Common myeloid progenitor, CD34-positive (primary cell): ENCODE results near the gene RPL7L1.
A peak's percentile ranks its signal among the peaks of the same experiment; 100 is the strongest.
"Not testable (repeated sequence)": the region's sequence is repeated elsewhere in the genome, so short reads cannot be mapped to it uniquely, and the experiment has no call there.

Source experiments
- CTCF ChIA-PET: fragments of 350-600 bp; sonication (Branson Sonifier 250); formaldehyde crosslinking; loops from one replicate; lab custom pipeline; 2021; ENCODE audit warnings: antibody characterized with exemption; lab: Charles Lee
- POLR2A ChIA-PET: fragments of 350-600 bp; sonication (Branson Sonifier 250); formaldehyde crosslinking; loops from one replicate; lab custom pipeline; 2021; ENCODE audit warnings: antibody characterized with exemption; lab: Charles Lee
- DNase-seq, 3 donors: peaks; one replicate each; pipeline versions ENCODE4 v3.0.0 to v3.0.0-alpha.2; 2013
- H3K27ac ChIP-seq, 2 experiments: 1 replicate in 1 of 2; 2 replicates in 1 of 2; pipeline ENCODE4 v1.7.0; 2013; ENCODE audit warnings: inconsistent platforms in 2 of 2, low read length in 2 of 2, mild to moderate bottlenecking in 2 of 2, low read depth in 1 of 2, moderate library complexity in 1 of 2; ENCODE audit not compliant: severe bottlenecking in 2 of 2, insufficient read depth in 1 of 2, poor library complexity in 1 of 2
- H3K27me3 ChIP-seq, 5 experiments: replicated peaks in 2 of 5; 1 replicate in 3 of 5; 2 replicates in 2 of 5; pipeline versions ENCODE4 v1.6.1 to v1.7.0; 2013; ENCODE audit warnings: low read length in 4 of 5, mild to moderate bottlenecking in 2 of 5, moderate library complexity in 2 of 5, inconsistent platforms in 1 of 5; ENCODE audit not compliant: insufficient read depth in 5 of 5, control insufficient read depth in 4 of 5
- H3K36me3 ChIP-seq, 4 experiments: 1 replicate in 2 of 4; 2 replicates in 2 of 4; pipeline versions ENCODE4 v1.6.1 to v1.7.0; 2013; ENCODE audit warnings: low read length in 3 of 4, control low read depth in 1 of 4, mild to moderate bottlenecking in 1 of 4; ENCODE audit not compliant: control insufficient read depth in 4 of 4, insufficient read depth in 4 of 4
- H3K4me1 ChIP-seq, 4 experiments: 1 replicate in 3 of 4; 2 replicates in 1 of 4; pipeline versions ENCODE4 v1.6.1 to v1.7.1; 2013; ENCODE audit warnings: low read length in 3 of 4, mild to moderate bottlenecking in 3 of 4, control low read depth in 1 of 4, inconsistent platforms in 1 of 4, moderate library complexity in 1 of 4; ENCODE audit not compliant: control insufficient read depth in 4 of 4, insufficient read depth in 4 of 4; ENCODE audit errors: control extremely low read depth in 1 of 4
- H3K4me3 ChIP-seq, 7 experiments: 1 replicate in 4 of 7; 2 replicates in 3 of 7; pipeline versions ENCODE4 v1.5.1 to v1.7.0; 2013; ENCODE audit warnings: mild to moderate bottlenecking in 7 of 7, low read length in 6 of 7, moderate library complexity in 6 of 7, inconsistent platforms in 2 of 7, low read depth in 2 of 7, control low read depth in 1 of 7; ENCODE audit not compliant: insufficient read depth in 4 of 7, control insufficient read depth in 1 of 7; ENCODE audit errors: extremely low read depth in 1 of 7
- H3K9me3 ChIP-seq, 5 experiments: 1 replicate in 4 of 5; 2 replicates in 1 of 5; pipeline versions ENCODE4 v1.6.1 to v1.7.1; 2013; ENCODE audit warnings: low read length in 4 of 5, mild to moderate bottlenecking in 2 of 5, inconsistent platforms in 1 of 5, low read depth in 1 of 5, moderate library complexity in 1 of 5; ENCODE audit not compliant: control insufficient read depth in 4 of 5, insufficient read depth in 2 of 5; ENCODE audit errors: control extremely low read depth in 1 of 5
- WGBS: methylation state at CpG from one replicate; pipeline ENCODE4 v1.1.5; 2013; ENCODE audit not compliant: insufficient coverage; 5-methylcytosine and 5-hydroxymethylcytosine counted together

RPL7L1 gene

GRCh38 chr6:42899871-42900270, 20.5 kb downstream of the RPL7L1 start:
- POLR2A ChIA-PET: no interaction called here

GRCh38 chr6:42901538-42901957, 22.1 kb downstream of the RPL7L1 start:
- no peaks in the 10 kb centered on the region for H3K27me3 ChIP-seq
- peaks cover 0 to 18% (median 11%) of the 10 kb centered on the region in 4 experiments for H3K4me1 ChIP-seq
- POLR2A ChIA-PET: interaction anchor here (1.1 kb wide), 1 partner anchor 112 kb away, joined by 3 read pairs; the partner anchor contains the start of genes KLHDC3 and MEA1
- peak; percentile 80 to 86 (median 82) for DNase-seq
- peak overlapping the region in 2 of 7 experiments; percentile 2 to 15 for H3K4me3 ChIP-seq
- CTCF ChIA-PET: interaction anchor here (0.6 to 4.0 kb wide), 19 partner anchors 10 to 246 kb away, joined by 3 to 39 read pairs (median 3); partner anchors contain the start of genes CNPY3 and PPP2R5D
- H3K36me3 ChIP-seq: no peaks in the 10 kb centered on the region
- H3K27ac ChIP-seq: no peak overlapping the region
- H3K9me3 ChIP-seq: no peaks in the 10 kb centered on the region
- WGBS: 4% methylated on average over 4 of the region's 11 CpGs

More at GRCh38 chr6:42899871-42900270, 20.5 kb downstream of the RPL7L1 start:
- H3K27ac ChIP-seq: no peak overlapping the region
- H3K9me3 ChIP-seq: no peaks in the 10 kb centered on the region
- CTCF ChIA-PET: interaction anchor here (0.8 to 4.0 kb wide), 8 partner anchors 9 to 243 kb away, joined by 3 to 39 read pairs (median 4); partner anchors contain the start of gene RPL7L1
- H3K4me3 ChIP-seq: no peak overlapping the region
- no peaks in the 10 kb centered on the region for H3K27me3 ChIP-seq
- DNase-seq: no peak
- no peaks in the 10 kb centered on the region for H3K36me3 ChIP-seq
- peaks cover 0 to 18% (median 11%) of the 10 kb centered on the region in 4 experiments for H3K4me1 ChIP-seq
- WGBS: 94% methylated on average over 7 of the region's 8 CpGs

- H3K9me3 ChIP-seq, H3K27me3 ChIP-seq, H3K4me3 ChIP-seq, H3K36me3 ChIP-seq, POLR2A ChIA-PET, H3K27ac ChIP-seq: not testable (repeated sequence)
- CTCF ChIA-PET: interaction anchor here (1.0 to 3.3 kb wide), 7 partner anchors 29 to 244 kb away, joined by 3 to 16 read pairs (median 5); no protein-coding TSS in a partner anchor
- 91% methylated on average over 15 of the region's 22 CpGs for WGBS
- H3K4me1 ChIP-seq: peaks cover 0 to 18% (median 11%) of the 10 kb centered on the region in 4 experiments
- peak in 2 of 3 donors; percentile 29 to 44 for DNase-seq
Observed at GRCh38 chr6:42902429-42903263, 23.2 kb downstream of the RPL7L1 start.

- H3K27me3 ChIP-seq: no peaks in the 10 kb centered on the region
- H3K4me1 ChIP-seq: peaks cover 0 to 15% (median 10%) of the 10 kb centered on the region in 4 experiments
- POLR2A ChIA-PET: no interaction called here
- WGBS: 96% methylated on average over 9 of the region's 10 CpGs
- no peak overlapping the region for H3K27ac ChIP-seq
- no peaks in the 10 kb centered on the region for H3K9me3 ChIP-seq
- H3K4me3 ChIP-seq: no peak overlapping the region
- H3K36me3 ChIP-seq: no peaks in the 10 kb centered on the region
- CTCF ChIA-PET: interaction anchor here (0.9 to 1.4 kb wide), 5 partner anchors 19 to 241 kb away, joined by 3 read pairs; no protein-coding TSS in a partner anchor
- DNase-seq: no peak
Observed at GRCh38 chr6:42904467-42904866, 25.1 kb downstream of the RPL7L1 start.

- Histone ChIP-seq H3K9me3 (no peaks in the 10 kb centered on the region), H3K4me1 (peaks cover 0 to 10% (median 6%) of the 10 kb centered on the region in 4 experiments), H3K27ac (no peak overlapping the region), H3K36me3 (no peaks in the 10 kb centered on the region), H3K27me3 (peaks cover 0 to 5% (median 0%) of the 10 kb centered on the region in 5 experiments), H3K4me3 (no peak overlapping the region)
- POLR2A ChIA-PET: no interaction called here
- CTCF ChIA-PET: interaction anchor here (1.2 to 2.4 kb wide), 2 partner anchors 78 to 236 kb away, joined by 4 to 6 read pairs; partner anchors contain the start of gene PPP2R5D
- no peak for DNase-seq
- 96% methylated on average over 5 of the region's 5 CpGs for WGBS
Observed at GRCh38 chr6:42907336-42907735, 27.9 kb downstream of the RPL7L1 start.

GRCh38 chr6:42909835-42910234, 30.4 kb downstream of the RPL7L1 start:
- peaks cover 0 to 5% (median 0%) of the 10 kb centered on the region in 5 experiments for H3K27me3 ChIP-seq
- no peaks in the 10 kb centered on the region for H3K9me3 ChIP-seq
- H3K27ac ChIP-seq: no peak overlapping the region
- peaks cover 0 to 7% (median 2%) of the 10 kb centered on the region in 4 experiments for H3K4me1 ChIP-seq
- POLR2A ChIA-PET: no interaction called here
- no peak overlapping the region for H3K4me3 ChIP-seq
- CTCF ChIA-PET: interaction anchor here (0.6 kb wide), 1 partner anchor 26 kb away, joined by 3 read pairs; no protein-coding TSS in a partner anchor
- 100% methylated on average over 6 of the region's 10 CpGs for whole genome bisulfite sequencing
- no peak for DNase-seq
- H3K36me3 ChIP-seq: no peaks in the 10 kb centered on the region
